ENCODE results near the gene MPO.

The MPO gene

GRCh38 chr17:58279736-58280479 lies 827 bp downstream of the MPO start:
- DNase-seq (ENCODE audit: low read depth in 1 of 2, low spot score in 1 of 2): no peak

DNA sequence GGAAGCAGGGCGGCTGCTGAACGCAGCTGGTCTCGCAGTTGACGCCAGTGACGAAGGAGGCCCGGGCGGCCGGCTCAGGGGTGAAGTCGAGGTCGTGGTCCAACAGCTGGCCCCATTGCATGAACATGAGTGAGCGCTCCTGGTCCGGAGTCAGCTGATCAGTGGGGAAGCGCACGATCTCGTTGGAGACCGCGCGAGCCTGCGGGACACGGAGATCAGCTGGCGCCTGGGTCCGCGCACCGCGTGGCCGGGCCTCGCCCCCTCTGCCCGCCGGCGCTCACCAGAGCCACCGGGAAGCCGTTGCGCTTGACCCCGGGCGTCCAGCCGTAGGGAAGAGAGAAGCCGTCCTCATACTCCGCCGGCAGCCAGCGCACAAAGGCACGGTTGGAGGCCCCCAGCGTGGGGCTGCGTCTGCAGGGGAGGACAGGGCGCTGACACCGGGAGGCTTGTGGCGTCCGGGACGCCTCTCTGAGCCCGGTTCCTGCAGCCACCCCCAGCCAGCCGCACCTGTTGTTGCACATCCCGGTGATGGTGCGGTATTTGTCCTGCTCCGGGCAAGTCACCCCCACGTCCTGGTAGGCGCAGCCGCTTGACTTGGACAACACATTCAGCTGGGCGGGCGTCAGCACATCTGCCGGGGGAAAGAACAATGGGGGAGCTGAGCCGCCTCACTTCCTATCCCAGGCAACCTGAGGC lies 1.6 kb downstream of the MPO start:
- no peak for DNase-seq (ENCODE audit: low read depth in 1 of 2, low spot score in 1 of 2)

- DNase-seq (ENCODE audit: low read depth in 1 of 2, low spot score in 1 of 2): no peak
Observed at GRCh38 chr17:58278661-58279015, 2.1 kb downstream of the MPO start.

DNA sequence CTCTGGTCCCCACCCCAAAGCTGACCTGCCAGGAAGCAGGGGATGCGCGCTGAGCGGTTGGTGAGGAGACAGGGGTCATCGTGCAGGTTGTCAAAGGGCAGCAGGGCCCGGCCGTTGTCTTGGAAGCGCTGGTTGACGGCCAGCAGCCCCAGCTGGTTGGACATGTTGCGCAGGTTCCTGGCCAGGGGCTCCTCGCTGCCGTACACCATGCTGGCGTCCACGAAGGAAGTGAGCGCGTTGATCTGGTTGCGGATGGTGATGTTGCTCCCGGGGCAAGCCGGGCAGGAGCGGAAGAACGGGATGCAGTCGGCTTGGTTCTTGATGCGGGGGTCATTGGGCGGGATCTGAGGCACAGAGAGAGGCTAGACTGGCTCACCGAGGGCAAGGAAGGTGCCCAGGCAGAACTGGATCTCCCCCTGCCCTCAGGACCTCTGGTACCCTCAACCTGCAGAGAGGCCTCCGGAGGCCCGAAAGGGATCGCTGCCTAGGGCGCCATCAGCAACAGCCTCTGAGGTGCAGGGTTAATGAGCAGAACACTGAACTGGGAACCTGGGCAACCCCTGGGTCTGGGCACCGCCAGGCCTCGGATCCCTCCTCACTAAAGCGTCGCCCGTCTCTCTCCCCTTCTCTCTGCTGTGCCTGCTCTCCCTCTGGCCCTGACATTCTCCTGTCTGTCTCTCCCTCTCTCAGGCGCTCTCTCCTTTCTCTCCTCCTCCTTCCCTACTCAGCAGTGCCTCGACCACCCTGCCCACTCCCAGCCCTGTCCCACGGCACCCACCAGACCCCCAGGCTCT lies 2.7 kb downstream of the MPO start:
- no peak for DNase-seq (ENCODE audit: low read depth in 1 of 2, low spot score in 1 of 2)

DNA sequence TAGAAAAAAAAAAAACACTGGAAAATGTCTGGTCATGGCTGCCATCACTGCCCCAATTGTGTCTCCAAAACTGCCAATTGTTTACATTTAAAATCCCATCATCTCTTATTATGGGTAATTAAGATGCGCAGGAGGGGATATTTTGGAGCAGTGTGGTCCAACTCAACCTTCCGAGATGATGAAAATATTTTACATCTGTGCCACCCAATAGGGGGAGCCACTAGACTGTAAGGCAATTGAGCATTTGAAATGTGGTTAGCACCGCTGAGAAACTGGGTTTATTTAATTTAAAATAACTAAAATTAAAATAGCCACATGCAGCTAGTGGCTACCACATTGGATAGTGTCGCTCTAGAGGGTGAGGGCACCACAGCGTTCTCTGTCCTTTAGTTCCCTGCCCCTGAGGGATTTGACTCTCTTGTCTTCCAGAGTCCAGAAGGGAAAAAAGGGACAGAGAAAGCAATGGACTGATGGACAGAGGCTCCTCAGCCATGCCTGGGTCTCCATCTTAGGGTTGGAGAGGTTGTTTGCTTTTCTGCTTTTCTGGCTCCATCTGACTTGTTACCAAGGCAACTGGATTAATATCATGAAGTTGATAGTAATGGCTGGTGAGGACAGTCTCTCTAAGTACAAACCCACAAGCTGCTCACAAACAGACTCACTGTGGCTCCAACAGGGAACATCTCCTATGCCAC lies 3.5 kb downstream of the MPO start:
- DNase-seq (ENCODE audit: low read depth in 1 of 2, low spot score in 1 of 2): no peak

GRCh38 chr17:58276423-58276822 lies 4.3 kb downstream of the MPO start:
- no peak for DNase-seq (ENCODE audit: low read depth in 1 of 2, low spot score in 1 of 2)

DNA sequence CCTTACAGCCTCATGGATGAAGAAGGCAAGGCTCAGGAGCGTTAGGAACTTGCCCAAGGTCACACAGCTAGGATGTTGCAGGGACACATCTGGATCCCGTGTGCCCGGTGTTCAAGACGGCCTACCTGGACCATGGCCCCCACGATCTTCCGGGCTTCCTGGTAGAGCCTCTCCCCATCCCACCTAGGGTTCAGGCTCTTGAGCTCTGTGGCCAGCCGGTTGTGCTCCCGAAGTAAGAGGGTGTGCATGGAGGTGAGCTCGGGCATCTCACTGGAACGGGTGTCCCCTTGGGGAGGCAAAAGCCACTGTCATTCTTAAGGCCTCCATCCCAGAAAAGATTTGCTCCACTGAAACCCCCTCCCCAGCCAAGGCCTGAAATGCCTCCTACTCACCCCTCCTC lies 5.3 kb downstream of the MPO start:
- DNase-seq (ENCODE audit: low read depth in 1 of 2, low spot score in 1 of 2): no peak

- DNase-seq (ENCODE audit: low read depth in 1 of 2, low spot score in 1 of 2): no peak
Observed at GRCh38 chr17:58273453-58274104, 7.2 kb downstream of the MPO start.

DNA sequence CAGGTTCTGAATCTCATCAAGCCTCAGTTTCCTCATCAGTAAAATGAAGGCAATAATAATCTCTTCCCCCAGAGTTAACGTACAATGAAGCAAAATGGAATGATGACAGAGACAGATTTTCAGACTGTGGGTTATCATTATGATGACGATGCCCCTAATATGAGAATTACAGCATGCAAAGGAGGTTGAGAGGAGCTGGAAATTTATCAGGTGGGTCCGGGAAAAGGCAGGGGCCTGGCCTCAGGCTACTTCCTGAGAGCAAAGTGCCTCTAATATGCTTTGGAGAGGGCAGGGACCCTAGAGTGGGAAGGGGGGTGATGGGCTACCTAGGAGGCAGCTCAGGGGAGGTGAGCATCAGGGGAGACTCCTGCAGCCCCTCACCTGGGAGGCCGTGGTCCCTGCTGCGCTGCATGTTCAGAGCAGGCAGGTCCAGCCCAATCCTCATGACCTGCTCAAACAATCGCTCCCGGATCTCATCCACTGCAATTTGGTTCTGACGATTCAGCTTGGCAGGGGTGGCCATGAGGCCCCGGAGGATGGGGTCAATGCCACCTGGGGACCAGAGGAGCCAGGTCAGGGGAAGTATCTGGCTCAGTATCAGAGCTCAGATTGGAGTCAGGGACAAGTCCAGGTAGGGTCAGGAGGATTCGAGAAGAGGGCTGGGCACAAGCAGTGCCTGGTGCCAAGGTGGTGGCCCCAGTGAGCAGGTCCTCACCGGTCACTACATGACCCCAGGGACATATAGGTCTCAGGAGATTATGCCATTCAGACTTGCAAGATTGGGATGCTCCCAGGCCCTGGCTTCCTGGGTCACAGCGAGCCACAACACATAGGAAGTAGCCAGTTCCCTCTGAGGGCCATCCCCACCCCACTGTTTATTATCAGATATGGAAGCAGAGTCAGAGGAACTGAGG lies 8.1 kb downstream of the MPO start:
- DNase-seq (ENCODE audit: low read depth in 1 of 2, low spot score in 1 of 2): no peak

- DNase-seq (ENCODE audit: low read depth in 1 of 2, low spot score in 1 of 2): no peak
Observed at GRCh38 chr17:58271216-58271931, 9.4 kb downstream of the MPO start.

GRCh38 chr17:58270476-58271215 lies 10.1 kb downstream of the MPO start:
- DNase-seq (ENCODE audit: low read depth in 1 of 2, low spot score in 1 of 2): no peak

DNA sequence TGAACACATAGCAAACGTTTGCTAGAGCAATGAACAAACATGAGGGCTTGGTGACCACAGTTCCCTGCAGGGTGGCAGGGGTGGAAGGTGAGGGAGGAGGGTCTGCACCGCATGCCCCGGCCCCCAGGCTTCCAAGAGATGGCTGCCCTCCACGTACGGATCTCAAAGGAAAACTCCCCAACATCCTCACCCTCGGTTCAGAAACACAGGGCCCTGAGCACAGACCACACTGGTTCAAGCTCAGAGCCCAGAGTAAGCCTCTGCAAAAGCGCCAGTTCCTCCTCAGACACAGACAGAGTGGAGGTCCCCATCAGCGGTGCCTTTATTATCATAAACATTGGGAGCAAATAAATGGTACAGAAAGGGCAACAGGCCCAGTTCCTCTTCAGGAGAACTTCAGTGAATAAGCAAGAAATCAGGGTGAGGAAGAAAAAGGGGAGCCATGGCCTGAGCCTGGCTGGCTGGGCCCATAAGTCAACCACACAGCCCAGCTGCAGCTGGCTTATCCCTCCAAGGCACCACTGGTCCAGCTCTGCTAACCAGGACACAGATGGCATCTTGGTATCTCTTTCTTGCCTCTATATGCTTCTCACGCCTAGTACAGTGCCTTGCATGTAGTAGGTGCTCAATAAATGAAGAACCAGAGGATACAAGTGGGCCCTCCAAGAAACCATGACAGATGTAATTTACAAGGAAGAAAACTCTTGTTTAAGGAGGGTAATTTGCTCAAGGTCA lies 11.0 kb downstream of the MPO start:
- DNase-seq (ENCODE audit: low read depth in 1 of 2, low spot score in 1 of 2): no peak

- no peak for DNase-seq (ENCODE audit: low read depth in 1 of 2, low spot score in 1 of 2)
Observed at GRCh38 chr17:58268774-58269556, 11.8 kb downstream of the MPO start.

DNA sequence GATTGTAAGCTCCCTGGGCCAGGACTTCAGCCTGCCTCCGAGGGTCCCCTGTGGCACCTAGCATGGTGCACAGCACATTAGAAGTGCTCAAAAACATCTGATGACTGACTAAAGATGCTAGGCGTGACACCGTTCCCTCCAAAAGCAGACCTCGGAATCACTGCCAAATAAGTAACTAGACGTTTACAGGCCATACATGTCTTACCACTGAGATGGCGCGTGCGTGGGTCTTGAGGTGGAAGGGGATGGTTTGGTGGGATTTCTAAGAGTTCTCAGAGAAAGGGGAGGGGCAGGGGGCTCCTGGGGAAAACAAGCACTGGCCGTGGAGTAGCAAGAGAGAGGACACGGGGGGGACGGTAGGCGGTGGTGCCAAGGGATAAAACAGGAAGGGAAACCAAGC lies 12.4 kb downstream of the MPO start:
- no peak for DNase-seq (ENCODE audit: low read depth in 1 of 2, low spot score in 1 of 2)

DNA sequence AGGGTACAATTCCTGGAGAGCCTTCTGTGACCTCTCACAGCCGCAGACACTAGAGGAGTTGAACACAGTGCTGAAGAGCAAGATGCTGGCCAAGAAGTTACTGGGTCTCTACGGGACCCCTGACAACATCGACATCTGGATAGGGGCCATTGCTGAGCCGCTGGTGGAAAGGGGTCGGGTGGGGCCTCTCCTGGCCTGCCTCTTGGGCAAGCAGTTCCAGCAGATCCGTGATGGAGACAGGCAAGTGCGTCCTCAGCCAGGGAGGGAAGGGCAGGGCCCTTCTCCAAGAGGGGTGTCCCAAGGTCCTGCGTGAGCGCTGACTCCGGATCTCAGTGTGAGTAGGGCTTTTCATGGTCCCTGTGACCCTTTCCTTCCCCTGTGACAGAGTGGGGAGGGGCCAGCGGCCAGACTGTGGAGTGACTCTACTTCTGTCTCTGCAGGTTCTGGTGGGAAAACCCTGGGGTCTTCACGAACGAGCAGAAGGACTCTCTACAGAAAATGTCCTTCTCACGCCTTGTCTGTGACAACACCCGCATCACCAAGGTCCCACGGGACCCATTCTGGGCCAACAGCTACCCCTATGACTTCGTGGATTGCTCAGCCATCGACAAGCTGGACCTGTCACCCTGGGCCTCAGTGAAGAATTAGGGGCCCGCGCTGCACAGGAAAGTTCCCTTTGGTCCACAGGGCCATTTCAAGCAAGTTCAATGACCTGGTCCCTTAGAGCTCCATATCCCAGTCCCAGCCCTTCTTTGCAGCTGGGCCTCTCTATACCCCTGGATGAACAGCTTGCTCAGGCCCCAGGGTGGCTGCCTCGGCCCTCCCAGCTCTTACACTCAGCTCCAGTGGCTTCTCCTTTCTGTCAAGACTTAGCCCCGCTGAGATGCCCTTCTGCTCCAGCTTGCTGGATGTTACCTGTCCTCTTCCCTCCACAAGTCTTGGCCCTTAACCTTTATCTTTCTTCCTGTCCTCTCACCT lies 13.1 kb downstream of the MPO start:
- DNase-seq (ENCODE audit: low read depth in 1 of 2, low spot score in 1 of 2): no peak
